ENCODE measurements around the gene FOCAD. TPM values are rescaled to one million over a fixed set of nuclear protein-coding genes. Genes with fewer than 3 reads are reported as not detected.
A peak's percentile ranks its signal among the peaks of the same experiment; 100 is the strongest.

FOCAD gene
- total RNA-seq, 2 experiments from 2014 or later, result 13.8 to 18.5 TPM

- Histone ChIP-seq H3K36me3 (ENCODE audit: insufficient read depth, low read length) (no peaks in the 10 kb centered on the region), H3K9me2 (ENCODE audit: insufficient read depth, low read length) (no peaks in the 10 kb centered on the region), H3K9me3 (ENCODE audit: low read length) (no peaks in the 10 kb centered on the region), H4K20me1 (ENCODE audit: insufficient read depth, low read length) (no peaks in the 10 kb centered on the region), H3K27ac (ENCODE audit: low read depth, low read length, poor library complexity, severe bottlenecking) (no peak overlapping the region), H3K79me2 (ENCODE audit: insufficient read depth, low read depth, low read length) (no peaks in the 10 kb centered on the region), H3K4me2 (ENCODE audit: low read length) (no peak overlapping the region), H3K4me3 (ENCODE audit: low read depth, low read length, poor library complexity, severe bottlenecking) (no peak overlapping the region), H2AFZ (ENCODE audit: low read length) (no peak overlapping the region), H3K4me1 (ENCODE audit: insufficient read depth, low read length, poor library complexity, severe bottlenecking) (no peaks in the 10 kb centered on the region)
- ChIA-PET POLR2A (interaction anchor here (1.0 to 1.9 kb wide), 3 partner anchors 9 to 12 kb away, joined by 3 to 7 read pairs (median 4); no protein-coding TSS in a partner anchor), CTCF (ENCODE audit: unreplicated experiment) (no interaction called here)
- intact Hi-C loops (cut with micrococcal nuclease; ENCODE audit: unreplicated experiment), result no loop called here
- BruUV-seq (replicated peaks), result no TSS peak
- no peak for DNase-seq (ENCODE audit: low spot score)
- TF ChIP-seq CTCF (conservative IDR thresholded peaks at IDR 0.05; ENCODE audit: low read length), result no peak
- TF ChIP-seq EZH2phosphoT487 (IDR thresholded peaks at IDR 0.05; ENCODE audit: borderline replicate concordance, low read depth, low read length), result no peak
Measured at GRCh38 chr9:21028466-21028865, 344.4 kb downstream of the FOCAD start.

- no peak for TF ChIP-seq CTCF (conservative IDR thresholded peaks at IDR 0.05; ENCODE audit: low read length)
- TF ChIP-seq EZH2phosphoT487 (IDR thresholded peaks at IDR 0.05; ENCODE audit: borderline replicate concordance, low read depth, low read length), result no peak
- no peak for DNase-seq (ENCODE audit: low spot score)
- no TSS peak for BruUV-seq (replicated peaks)
- no peaks in the 10 kb centered on the region for H3K9me2 ChIP-seq (ENCODE audit: insufficient read depth, low read length)
- peak overlapping the region; percentile 5; the same call in 1 of the 2 replicates for H3K4me2 ChIP-seq (ENCODE audit: low read length)
- H3K9me3 ChIP-seq (ENCODE audit: low read length), result no peaks in the 10 kb centered on the region
- no peaks in the 10 kb centered on the region for H3K36me3 ChIP-seq (ENCODE audit: insufficient read depth, low read length)
- ChIA-PET POLR2A (interaction anchor here (0.7 kb wide), 1 partner anchor 9 kb away, joined by 3 read pairs; no protein-coding TSS in a partner anchor), CTCF (ENCODE audit: unreplicated experiment) (no interaction called here)
- no peaks in the 10 kb centered on the region for H3K4me1 ChIP-seq (ENCODE audit: insufficient read depth, low read length, poor library complexity, severe bottlenecking)
- intact Hi-C loops (cut with micrococcal nuclease; ENCODE audit: unreplicated experiment), result no loop called here
- H3K27ac ChIP-seq (ENCODE audit: low read depth, low read length, poor library complexity, severe bottlenecking), result no peak overlapping the region
- H3K79me2 ChIP-seq (ENCODE audit: insufficient read depth, low read depth, low read length), result no peaks in the 10 kb centered on the region
- no peaks in the 10 kb centered on the region for H4K20me1 ChIP-seq (ENCODE audit: insufficient read depth, low read length)
- no peak overlapping the region for H3K4me3 ChIP-seq (ENCODE audit: low read depth, low read length, poor library complexity, severe bottlenecking)
- H2AFZ ChIP-seq (ENCODE audit: low read length), result no peak overlapping the region
Measured at GRCh38 chr9:21029661-21030060, 345.6 kb downstream of the FOCAD start.

GRCh38 chr9:21030389-21031035 is 346.5 kb downstream of the FOCAD start:
- intact Hi-C loops (cut with micrococcal nuclease; ENCODE audit: unreplicated experiment), result no loop called here
- Histone ChIP-seq H3K36me3 (ENCODE audit: insufficient read depth, low read length) (no peaks in the 10 kb centered on the region), H3K4me3 (ENCODE audit: low read depth, low read length, poor library complexity, severe bottlenecking) (no peak overlapping the region), H3K79me2 (ENCODE audit: insufficient read depth, low read depth, low read length) (no peaks in the 10 kb centered on the region), H3K4me2 (ENCODE audit: low read length) (peak overlapping the region; percentile 26; the same call in 1 of the 2 replicates), H4K20me1 (ENCODE audit: insufficient read depth, low read length) (no peaks in the 10 kb centered on the region), H3K9me2 (ENCODE audit: insufficient read depth, low read length) (no peaks in the 10 kb centered on the region), H2AFZ (ENCODE audit: low read length) (no peak overlapping the region), H3K9me3 (ENCODE audit: low read length) (no peaks in the 10 kb centered on the region), H3K4me1 (ENCODE audit: insufficient read depth, low read length, poor library complexity, severe bottlenecking) (no peaks in the 10 kb centered on the region), H3K27ac (ENCODE audit: low read depth, low read length, poor library complexity, severe bottlenecking) (no peak overlapping the region)
- no TSS peak for BruUV-seq (replicated peaks)
- CTCF ChIA-PET (ENCODE audit: unreplicated experiment), result interaction anchor here (0.6 kb wide), 1 partner anchor 66 kb away, joined by 3 read pairs; no protein-coding TSS in a partner anchor
- POLR2A ChIA-PET, result no interaction called here
- TF ChIP-seq EZH2phosphoT487 (IDR thresholded peaks at IDR 0.05; ENCODE audit: borderline replicate concordance, low read depth, low read length) (no peak), CTCF (conservative IDR thresholded peaks at IDR 0.05; ENCODE audit: low read length) (no peak)
- DNase-seq (ENCODE audit: low spot score), result no peak
